Gastrocnemius medialis (tissue), 4 donors: ENCODE measurements around the gene KRTCAP2.

ENCODE experiments used
- POLR2A ChIP-seq, 2 donors: fragments of 450-650 bp; IDR thresholded peaks; one replicate each; pipeline ENCODE4 v1.6.1; 2017; ENCODE audit warnings: antibody characterized with exemption in 2 of 2, mild to moderate bottlenecking in 2 of 2, moderate library complexity in 2 of 2
- TF ChIP-seq, protein P1 (sequence below), 5 experiments: fragments of 450-650 bp in 3 of 5; fragments of 200-600 bp in 2 of 5; sonication (generic) in 2 of 5; IDR thresholded peaks in 4 of 5; conservative IDR thresholded peaks in 1 of 5; 1 replicate in 4 of 5; 2 replicates in 1 of 5; pipeline ENCODE4 v1.5.1; 2016 to 2019; ENCODE audit warnings: antibody characterized with exemption in 5 of 5, mild to moderate bottlenecking in 3 of 5, moderate library complexity in 3 of 5

DNA sequence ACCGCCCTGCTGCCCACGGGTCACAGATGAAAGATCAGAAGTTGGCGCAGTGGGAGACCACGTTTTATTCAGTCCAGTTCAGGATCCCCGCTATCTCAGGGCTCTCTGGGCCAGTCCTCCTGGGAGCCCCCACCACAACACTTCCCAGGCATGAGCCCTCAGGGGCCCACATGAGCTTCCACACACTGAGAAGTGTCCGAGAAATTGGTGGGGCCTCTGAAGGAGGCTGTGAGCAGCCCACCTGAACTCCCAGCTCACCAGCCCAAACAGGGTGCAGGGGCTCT is 12.6 kb upstream of the KRTCAP2 start:
- TF ChIP-seq, protein P1, sequence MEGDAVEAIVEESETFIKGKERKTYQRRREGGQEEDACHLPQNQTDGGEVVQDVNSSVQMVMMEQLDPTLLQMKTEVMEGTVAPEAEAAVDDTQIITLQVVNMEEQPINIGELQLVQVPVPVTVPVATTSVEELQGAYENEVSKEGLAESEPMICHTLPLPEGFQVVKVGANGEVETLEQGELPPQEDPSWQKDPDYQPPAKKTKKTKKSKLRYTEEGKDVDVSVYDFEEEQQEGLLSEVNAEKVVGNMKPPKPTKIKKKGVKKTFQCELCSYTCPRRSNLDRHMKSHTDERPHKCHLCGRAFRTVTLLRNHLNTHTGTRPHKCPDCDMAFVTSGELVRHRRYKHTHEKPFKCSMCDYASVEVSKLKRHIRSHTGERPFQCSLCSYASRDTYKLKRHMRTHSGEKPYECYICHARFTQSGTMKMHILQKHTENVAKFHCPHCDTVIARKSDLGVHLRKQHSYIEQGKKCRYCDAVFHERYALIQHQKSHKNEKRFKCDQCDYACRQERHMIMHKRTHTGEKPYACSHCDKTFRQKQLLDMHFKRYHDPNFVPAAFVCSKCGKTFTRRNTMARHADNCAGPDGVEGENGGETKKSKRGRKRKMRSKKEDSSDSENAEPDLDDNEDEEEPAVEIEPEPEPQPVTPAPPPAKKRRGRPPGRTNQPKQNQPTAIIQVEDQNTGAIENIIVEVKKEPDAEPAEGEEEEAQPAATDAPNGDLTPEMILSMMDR (IDR thresholded peaks at IDR 0.05 in 4 of 5, conservative IDR thresholded peaks at IDR 0.05 in 1 of 5) = no peak
- no peak for TF ChIP-seq POLR2A (IDR thresholded peaks at IDR 0.05)
